Stimulated activated CD8-positive, alpha-beta memory T cell treated with anti-CD3 and anti-CD28 coated beads, Interleukin-4, amount 100 ng/mL, for 24 hours (primary cell): Measurements from ENCODE around the gene KIF5C.

Source experiments
- DNase-seq: peaks from one replicate; pipeline ENCODE4 v3.0.0-alpha.2; 2020; ENCODE audit warnings: low read depth

Gene KIF5C

DNA sequence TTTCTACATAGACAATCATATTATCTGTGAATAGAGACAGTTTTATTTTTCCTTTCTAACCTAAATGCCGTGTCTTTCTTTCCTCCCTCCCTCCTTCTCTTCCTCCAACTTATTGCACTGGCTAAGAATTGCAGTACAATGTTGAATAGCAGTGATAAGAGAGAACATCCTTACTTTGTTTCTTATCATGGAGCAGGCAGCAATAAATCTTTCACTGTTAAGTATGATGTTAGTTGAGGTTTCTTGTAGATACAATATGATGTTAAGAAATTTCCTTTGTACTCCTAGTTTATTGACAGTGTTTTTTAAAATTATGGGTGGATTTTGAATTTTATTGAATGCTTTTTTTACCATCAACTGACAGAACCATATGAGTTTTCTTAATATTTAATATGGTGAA is 169.5 kb downstream of the KIF5C start:
- DNase-seq, result no peak

DNA sequence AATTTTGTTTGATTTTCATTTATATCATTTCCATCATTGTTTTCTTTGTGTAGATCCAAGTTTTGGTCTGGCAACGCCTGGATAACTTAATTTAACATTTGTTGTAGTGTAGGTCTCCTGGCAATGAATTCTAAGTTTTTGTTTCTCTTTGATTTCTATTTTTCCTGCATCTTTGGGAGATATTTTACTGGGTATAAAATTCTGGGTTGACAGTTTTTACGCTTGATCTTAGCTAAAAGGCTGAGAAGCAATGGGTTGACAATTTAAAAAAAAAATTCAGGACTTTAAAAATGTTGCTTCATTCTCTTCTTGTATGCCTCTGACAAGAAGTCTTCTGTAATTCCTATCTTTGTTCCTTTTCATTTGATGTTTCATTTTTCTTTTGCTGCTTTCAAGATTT is 172.1 kb downstream of the KIF5C start:
- DNase-seq, result no peak

DNA sequence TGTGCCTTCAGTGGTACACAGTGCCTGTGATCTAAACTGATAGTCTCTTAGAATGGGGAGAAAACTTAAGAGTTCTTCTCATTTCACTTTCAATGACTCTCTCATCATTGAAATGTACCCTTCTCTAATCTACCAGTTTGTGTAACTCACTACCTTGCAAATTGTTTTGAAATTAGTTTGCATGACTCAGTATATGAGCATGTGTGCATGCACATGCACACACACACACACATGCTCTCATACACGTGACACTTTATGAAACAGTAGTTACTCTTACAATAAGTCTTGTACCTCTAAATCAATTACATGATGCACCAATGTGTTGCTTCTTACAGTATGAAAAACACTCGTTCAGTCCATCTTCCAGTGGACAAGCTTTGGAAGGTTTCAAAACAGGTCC is 174.1 kb downstream of the KIF5C start:
- no peak for DNase-seq

DNA sequence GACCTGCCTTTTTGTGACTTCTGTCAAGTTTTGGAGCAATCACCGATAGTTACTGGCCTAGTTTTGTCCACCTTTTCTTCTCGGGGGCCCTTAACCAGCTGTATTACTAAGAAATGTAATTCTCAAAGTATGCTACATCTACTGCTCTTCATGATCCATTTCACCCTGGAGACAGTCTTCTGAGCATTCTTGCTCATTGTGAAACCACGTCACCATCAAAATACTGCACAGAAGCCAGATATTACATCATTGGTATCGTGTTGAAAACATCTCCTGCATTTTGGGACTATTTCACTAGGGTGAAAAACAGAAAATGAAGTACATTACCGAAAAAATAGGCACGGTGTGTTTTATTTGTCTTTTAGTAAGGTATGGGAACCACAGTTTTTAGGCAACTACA is 175.2 kb downstream of the KIF5C start:
- DNase-seq, result no peak

DNA sequence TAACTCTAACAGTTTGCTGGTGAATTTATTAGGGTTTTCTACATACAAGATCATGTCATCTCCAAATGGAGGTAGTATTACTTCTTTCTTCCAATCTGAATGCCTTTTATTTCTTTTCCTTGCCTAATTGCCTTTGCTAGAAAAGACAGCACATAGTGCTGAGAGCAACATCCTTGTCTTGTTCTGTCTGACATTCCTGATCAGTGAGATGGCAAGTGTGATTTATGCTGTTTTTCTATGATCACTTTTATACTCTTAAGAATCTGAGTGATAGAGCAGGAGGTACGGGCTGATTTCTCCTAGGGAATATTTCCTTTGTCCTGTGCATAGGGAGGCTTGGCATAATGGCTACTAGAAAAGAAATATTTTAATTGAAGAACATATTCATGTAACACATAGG is 180.7 kb downstream of the KIF5C start:
- no peak for DNase-seq

DNA sequence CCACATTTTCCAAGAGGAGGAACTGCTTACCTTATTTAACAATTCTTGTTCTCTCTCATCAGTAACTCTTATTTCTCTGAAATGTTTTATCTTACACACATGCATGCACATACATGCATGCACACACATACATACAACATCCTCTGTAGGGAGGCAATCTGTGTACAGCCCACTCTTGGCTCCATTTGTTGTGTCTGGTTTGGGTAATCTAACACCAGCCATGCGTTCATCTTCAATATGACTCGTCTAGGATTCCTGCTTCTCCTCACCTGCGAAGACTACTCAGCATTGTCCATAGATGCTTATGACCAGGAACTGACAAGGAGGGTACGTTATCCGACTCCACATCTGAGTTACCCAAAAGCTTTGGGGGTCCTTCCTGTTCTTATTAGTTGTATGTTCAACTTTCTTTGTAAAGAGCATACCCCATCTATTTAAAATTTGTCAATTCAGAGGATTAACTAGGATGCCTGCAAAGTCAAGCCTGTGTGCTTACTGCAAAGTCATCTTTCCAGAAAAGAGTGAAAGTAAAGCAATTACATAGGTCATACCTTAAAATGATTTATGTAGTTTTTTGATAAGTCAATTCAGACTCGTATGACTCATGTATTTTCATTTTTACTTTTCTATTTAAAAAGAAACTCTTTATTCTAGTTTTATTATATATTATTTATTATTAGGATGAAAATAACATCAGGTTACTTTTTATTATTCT is 181.7 kb downstream of the KIF5C start:
- DNase-seq, result no peak

DNA sequence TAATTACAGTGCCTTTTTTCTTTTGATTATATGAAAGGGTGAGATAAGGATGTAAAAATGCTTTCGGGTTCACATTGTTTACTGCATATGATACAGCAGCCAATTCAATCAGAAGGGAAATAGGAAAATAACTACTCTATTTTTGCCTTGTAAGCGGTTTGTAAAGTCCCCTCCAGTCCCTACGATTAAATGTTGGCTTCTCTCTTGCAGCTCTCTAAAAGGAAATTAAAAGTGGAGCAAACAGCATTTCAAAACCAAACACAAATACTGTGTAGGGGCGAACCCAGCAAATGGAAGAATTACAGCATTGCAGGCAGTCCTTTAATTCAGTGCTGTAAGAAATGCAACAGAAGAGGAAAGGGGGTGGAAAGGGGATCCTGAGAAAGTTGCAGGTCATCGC is 182.4 kb downstream of the KIF5C start:
- DNase-seq, result no peak

DNA sequence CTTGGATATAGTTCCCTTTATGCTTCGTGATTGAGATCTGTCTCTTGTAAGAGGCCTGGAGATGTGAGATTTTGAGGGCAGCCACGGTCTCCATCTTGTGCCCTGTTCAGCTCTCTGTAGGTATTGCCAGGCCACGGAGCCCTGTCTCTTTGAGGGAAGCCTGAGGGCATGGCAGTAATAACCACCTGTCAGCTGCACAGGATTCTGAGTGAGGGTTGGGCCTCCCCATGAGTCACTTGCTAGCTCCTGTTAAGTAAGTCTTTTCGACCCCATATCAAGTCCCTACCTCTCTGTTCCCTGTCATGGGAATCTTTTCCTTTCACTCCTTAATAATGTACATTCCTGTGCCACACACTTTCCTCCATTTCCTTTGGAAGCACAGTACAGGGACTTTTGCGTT is 183.9 kb downstream of the KIF5C start:
- no peak for DNase-seq

DNA sequence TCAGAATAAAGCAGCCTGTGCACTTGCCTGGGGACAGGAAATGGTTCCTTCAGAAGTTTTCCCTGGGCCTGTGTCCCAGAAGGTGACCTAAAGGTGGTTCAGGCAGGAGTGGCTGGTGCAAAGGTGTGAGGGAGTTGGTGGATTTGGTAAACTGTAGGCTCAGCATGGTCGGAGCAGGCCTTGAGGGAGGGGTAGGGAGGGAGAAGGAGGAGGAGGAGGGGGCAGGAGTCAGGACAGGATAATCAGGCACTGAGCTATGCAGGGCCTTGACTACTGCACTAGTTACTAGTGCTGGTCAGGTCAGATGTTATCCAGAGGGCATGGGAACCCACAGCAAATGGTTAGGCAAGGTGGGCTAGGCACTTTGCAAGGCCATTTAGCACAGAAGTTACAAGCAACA is 184.8 kb downstream of the KIF5C start:
- DNase-seq, result no peak

DNA sequence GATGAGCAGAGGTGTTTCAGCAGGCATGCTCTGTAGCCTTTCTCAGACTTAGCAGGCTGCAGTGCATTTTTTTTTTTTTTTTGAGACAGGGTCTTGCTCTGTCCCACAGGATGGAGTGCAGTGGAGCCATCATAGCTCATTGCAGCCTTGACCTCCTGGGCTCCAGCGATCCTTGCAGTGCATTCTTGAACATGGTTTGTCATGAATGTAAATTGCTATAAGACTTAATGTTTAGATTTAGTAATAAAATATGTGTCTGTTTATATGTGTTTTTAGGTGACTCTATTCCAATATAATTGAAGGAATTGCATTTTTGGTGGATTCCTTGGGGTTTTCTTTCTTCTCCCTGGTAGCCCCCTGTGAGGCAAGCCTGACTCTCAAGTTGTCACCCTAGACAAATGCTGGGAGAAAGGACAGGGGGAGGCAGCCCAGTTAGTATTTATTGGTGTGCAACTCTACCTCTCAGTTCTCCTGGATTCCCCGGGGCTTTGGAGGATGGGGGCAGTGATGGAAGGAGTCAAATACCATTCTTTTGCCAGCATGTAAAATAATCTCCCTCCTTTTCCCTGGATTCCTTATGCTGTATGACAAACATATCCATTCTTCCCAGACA is 186.2 kb downstream of the KIF5C start:
- no peak for DNase-seq

DNA sequence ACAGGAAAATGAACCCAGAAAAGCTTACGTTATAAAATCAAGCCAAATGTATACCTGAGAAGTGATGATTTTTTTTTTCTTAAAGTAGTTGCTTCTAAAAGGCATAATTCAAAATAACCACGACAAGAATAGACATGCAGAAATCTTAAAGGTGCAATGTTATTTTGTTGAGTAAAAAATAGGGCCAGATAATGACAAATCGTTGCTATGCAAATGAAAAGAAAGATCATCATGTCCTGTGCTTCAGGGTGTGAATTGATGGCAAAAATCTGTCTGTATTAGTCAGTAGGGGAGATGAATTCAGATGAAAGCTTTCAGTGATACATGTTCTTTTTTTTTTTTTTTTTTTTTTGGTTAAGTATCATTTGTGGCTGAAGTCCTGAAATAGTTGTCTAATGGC is 187.5 kb downstream of the KIF5C start:
- no peak for DNase-seq

DNA sequence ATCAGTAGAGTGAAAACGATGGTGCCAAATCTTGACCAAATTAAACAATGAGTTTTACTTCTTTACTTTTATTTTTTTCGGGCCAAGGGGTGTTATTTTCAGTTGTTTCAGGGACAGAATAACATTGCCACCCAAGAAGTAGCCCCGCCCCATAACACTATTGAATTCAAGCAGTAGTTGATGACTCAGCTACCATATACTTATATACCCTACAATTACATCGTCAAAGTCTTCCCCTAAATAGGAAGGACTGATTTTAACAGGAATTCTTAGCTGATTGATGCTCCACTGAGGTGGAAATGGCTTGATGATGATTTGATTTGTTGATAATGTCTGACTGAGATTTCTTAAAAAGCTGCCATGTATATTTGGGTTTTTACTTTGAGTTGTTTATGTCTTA is 188.2 kb downstream of the KIF5C start:
- no peak for DNase-seq

DNA sequence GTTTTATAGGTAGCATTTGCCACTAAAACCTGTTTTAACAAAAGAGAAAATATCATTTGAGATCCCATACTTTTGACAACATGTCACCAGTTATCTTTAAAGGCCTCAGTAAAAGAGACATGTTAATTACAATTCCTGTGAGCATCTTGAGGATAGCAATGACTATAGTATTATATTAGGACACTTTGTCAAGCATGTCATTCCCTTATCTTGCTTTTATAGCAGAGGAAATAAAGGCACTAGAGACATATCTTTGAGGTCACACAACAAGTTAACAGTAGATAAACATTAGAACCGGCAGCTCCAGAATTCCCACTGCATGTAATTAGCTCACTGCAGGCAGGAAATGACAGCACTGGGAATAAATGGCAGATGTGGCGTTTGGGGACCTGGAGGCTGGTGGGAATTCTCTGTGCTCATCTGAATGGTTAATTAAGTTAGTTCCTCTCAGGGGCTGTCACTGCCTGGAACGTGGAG is 189.4 kb downstream of the KIF5C start:
- no peak for DNase-seq

DNA sequence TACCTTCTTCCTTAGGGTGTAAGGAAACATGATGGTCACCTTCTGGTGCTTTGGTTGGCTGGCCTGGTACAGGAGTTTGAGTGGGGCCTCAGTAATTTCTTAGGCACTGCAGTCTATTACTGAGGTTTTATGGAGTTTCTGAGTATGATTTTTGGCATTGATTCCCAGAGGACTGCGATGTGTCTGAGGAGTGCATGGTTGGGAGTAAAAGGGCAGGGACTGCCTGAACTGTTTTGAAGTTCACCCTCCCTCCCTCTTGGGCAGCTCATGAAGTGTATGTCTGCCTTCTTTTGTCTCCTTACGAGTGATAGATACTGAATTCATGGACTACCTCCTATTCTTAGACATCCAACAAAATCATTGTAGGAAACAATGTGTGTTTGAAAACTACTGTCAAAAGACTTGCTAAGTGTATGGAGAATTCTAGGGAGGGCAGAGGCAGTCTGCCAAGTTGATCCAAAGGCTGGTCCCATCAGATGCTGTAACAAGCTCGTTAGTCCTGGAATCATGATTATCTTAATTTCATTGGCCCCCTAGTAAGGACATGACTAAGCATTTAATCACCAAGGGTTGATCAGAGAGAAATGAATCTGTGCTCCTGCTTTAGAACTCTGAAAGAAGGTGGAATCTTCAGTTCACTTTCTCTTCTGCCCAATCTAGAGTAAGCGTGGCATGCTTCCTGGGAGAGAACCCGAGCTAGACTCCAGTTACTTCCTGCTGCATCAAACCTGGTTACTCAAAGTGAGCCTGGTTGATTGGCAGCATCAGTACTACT is 190.0 kb downstream of the KIF5C start:
- DNase-seq, result no peak

DNA sequence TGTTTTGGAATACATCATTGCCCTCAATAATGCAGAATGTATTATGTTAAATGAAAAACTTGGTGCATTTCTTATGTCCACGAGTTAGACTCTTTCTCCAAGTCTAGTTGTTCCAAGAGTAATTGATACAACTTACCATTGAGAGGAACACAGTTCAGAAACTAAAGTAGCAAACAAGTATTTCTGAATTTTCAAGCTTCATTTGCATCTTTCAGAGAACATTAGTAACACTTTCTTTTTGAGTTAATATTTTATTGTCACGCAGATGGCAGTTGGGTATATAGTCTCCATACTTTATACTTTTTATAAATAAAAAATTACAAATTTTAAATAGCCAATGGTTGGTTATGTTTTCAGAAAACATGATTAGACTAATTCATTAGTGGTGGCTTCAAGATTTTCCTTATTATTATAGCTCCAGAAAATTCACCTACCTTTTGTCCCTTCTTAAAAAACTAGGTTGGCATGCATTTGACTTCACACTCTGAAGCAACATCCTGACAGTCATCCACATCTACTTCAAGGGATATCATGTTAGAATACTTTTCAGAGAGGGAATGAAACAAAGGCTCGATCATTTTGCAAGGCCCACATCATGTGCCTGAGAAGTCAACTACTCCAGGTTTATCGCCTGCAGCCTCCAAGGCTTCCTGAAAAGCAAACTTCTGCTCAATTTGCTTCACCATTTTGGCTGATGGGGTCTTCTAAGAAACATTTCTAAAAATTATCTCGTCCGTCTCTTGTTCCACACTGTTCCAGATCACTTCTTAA is 193.4 kb downstream of the KIF5C start:
- DNase-seq, result no peak

DNA sequence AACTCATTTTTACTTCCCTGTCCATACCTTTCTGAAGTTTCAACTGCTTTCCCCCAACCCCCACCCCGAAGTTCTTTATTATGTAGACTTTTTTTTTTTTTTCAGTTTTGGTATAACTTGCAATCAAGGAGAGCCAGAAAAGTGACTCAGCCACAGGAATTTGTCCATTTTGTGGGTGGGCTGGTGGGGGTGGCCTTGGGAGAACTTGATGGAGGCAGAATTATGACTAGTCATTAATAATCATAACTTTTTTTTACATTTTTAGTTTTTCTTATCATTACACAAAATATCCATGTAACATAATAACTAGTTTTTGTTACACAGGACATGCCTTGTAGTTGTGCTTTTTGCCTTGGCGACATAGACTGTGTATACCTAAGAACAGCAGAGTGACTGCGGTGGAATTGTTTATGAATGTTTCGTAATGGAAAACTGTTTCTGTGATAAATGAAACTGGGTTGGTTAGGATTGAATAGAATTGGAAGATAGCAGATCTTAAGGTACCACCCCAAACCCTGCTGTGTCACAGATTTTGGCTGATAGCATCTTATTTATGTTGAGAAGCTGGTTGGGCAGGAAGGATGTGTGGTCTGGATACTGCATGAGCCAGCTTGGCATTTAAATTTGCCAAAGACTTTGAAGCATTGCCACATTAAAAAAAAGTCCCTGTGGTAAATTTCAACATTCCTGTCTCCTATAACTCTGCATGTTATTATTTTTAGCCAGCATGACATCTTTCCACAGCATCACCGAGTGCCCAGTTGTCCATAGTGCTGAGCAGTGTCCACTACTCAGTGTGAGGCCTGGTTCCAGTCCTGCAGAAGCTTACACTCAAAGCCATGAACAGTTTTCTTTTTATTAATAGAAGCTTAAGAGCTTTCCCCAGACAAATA is 194.2 kb downstream of the KIF5C start:
- DNase-seq, result no peak

DNA sequence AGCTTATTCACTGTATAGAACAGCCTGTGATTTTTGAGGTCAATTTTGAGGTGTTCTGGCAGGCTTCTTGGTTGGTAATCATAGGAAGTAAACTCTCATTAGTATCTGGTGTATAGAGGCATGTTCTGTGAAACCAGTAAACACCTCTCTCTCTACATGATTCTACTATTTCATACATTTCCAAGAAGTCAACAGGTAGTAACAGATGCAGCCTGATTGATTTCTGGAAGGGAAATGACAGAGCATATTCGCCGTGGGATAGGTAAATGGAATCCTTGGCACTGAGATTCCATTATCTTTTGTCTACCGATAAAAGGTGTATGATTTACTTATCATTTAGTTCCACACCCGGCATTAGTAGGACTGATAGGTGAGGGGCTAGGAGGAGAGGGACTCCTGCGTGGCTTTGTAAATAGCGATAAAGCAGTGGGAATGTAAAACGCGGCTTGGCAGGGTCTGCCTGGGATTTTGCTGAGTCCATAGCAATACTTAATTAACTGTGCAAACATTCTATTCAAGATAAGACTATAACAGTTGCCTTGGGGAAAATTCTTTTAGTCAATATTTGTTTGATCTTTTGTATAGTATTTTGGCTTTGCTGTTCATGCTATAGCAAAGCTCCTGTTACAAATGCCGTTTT is 195.8 kb downstream of the KIF5C start:
- DNase-seq, result no peak

DNA sequence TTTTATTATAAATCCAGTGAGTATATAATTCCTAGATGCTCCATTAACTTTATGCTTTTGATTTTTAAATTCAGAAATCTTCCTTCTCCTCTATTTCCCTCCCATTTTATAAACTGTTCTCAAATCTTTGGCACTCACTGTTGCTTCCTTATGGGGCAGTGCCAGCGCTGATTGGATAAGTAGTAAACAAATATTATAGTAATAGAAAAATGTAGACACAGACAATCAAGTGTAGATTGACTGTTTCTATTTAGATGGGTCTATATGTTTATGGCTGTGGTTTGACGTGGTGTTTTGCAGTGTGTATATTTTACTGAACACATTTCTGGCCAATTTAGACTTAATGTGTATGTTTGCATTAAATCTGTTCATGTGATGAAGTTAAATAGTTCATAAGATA is 200.1 kb downstream of the KIF5C start:
- DNase-seq, result no peak

DNA sequence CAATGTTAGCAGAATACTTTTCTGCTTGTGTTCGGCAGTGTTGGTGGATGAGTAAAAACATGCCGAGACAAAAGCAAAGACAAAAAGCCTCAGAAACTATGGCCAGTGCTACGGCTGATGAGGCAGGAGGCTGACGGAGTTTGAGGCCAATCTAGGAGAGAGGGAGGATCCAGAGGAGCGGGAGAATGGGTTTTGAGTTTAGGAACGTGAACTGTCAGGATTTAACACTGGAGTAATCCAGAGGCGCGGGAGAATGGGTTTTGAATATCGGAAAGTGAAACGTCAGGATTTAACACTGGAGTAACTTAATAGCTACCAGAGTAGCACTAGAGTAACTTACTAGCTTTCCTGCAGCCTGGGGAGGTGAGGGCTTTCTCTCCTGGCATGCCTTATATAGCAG is 200.8 kb downstream of the KIF5C start:
- no peak for DNase-seq
